RKO (cell line): ENCODE measurements around the gene PTGIR.

Experiments used
- DNase-seq: peaks from one replicate; pipeline ENCODE4 v3.0.0-alpha.2; 2016; ENCODE audit warnings: low spot score

The PTGIR gene

DNA sequence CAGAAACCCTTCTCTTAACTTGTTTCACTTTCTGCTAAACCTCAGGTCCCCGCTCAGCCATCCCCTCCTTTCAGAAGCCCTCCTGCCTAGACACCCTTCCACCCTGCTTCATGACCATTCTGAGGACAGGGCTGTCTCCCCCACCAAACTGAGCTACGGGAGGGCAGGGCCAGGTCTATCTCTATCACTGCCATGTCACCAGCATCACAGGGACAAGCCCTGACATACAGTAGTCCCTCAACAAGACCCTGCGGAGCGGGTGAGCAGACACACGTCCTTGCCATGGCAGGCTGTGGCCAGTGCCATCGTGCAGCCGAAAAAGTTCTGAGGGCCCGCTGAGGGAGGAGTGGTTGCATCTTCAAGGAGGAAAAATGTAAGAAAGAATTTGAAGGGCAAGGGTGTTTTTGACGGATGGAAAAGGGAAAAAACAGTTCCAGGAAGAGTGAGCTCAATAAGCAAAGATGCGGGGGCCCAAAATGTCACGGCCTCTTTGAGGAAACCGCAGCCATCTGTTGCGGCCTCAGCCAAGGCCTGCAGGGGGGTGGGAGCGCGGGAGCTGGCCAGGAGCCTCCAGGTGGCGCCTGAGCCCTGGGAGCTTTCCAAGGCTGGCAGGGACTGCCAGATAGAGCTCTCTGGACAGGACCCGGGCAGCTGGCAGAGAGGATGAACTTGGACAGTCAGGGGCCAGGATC is 8.1 kb downstream of the PTGIR start:
- DNase-seq = peak; percentile 35

- DNase-seq = no peak
Observed at GRCh38 chr19:46615966-46616365, 8.9 kb downstream of the PTGIR start.

- DNase-seq = peak; percentile 75
Observed at GRCh38 chr19:46614114-46614722, 10.7 kb downstream of the PTGIR start.

GRCh38 chr19:46613525-46613924 is 11.4 kb downstream of the PTGIR start:
- no peak for DNase-seq

- no peak for DNase-seq
Observed at GRCh38 chr19:46611776-46612175, 13.1 kb downstream of the PTGIR start.

DNA sequence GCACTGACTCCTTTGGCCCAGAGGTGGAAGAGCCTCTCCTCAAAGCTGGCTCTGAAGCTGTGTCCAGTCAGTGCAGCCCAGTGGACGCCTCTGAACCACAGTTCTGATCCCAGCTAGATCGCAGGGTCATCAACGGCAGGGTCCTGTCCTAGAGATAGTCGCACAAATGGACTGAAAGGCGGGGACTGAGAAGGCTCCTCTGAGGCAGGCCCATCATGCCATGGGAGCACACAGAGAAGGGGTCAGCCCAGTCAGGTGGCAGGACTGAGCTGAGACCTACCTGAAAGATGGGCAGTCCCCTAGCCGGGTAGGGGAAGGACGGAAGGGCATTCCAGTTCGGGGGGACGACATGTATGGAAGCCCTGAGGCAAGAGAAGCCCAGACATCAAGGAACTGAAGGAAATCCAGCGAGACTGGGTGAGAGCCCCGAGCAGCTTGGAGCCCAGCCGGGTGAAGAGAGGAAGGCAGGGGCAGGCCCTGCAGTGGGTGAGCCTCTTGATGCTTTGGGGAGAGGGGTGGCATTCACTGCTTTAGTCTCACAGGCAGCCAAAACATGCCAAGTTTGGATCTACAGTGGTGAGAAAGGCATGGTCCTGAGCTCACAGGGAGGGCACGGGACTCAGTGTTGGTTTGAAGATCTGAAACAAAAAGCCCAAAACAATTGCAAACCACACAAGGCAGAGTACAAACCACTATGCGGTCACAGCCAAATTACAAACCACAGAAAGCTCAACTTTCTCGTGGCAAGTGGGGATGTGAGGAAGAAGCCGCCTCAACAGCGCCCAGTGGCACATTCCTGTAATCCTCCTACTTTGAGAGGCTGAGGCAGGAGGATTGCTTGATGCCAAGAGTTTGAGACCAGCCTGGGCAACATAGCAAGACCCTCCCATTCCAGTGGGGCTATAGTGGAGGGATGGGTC is 13.8 kb downstream of the PTGIR start:
- no peak for DNase-seq

DNA sequence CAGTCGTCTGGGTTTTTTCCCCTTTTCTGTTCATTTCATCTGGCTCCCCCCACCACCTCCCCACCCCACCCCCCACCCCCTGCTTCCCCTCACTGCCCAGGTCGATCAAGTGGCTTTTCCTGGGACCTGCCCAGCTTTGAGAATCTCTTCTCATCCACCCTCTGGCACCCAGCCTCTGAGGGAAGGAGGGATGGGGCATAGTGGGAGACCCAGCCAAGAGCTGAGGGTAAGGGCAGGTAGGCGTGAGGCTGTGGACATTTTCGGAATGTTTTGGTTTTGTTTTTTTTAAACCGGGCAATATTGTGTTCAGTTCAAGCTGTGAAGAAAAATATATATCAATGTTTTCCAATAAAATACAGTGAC is 14.5 kb downstream of the PTGIR start:
- DNase-seq = no peak

- no peak for DNase-seq
Observed at GRCh38 chr19:46609511-46610412, 15.1 kb downstream of the PTGIR start.

GRCh38 chr19:46608581-46609345 is 16.1 kb downstream of the PTGIR start:
- DNase-seq = no peak

GRCh38 chr19:46608178-46608577 is 16.7 kb downstream of the PTGIR start:
- DNase-seq = no peak

- DNase-seq = no peak
Observed at GRCh38 chr19:46607448-46607841, 17.4 kb downstream of the PTGIR start.

DNA sequence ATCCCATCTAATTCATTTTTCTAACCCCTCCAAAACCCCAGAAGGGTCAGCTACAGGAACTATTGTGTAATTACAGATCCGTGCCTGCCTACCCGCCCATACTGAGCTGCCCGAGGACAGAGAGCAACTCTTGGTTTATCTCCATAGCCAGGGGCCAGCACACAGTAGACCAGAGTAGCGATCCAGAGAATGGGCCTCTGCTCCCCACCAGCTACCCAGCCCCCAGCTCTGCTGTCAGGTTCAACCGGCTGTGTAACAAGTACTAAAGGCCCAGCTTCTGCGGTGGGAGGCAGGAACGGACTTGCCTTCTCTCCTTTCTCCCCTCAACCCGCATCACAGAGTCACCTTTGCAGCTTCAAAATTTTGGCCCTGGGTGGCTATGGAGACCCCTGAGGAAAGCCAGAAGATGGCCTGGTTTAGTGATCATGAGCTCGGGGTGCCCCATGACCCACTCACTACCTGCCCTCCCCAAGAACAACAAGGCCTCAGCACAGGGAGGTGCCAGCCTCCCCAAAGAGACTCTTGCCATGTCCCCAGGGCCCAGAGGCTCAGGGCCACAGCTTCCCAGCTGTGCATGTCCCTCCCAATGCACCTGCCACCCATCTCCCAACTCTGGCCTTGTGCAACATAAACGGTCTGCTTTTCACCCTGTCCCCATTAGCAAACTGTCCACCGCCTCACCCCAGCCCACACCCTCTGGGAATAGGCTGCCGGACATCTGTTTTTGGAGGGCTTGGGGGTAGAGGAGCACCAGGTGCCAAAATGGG is 18.0 kb downstream of the PTGIR start:
- DNase-seq = no peak

DNA sequence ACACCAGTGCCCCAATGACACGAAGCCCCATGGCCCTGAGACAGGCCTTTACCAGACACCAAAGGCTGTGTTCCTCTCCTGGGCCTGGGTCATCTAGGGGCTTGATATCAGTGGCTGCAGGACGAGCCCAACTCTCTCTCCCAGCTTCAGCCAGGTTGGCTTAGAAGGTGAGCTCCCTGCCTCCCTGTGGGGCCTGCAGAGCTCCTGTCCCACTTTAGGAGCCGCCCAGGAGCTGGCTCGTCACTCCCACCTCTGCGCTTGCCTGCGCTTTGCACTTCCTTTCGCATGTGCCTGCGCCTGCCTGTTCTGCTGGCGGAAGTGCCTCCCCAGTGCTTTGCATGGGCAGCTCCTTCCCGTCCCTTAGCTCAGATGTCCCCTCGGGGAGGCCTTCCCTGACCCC is 18.9 kb downstream of the PTGIR start:
- no peak for DNase-seq

GRCh38 chr19:46605356-46605821 is 19.5 kb downstream of the PTGIR start:
- no peak for DNase-seq

DNA sequence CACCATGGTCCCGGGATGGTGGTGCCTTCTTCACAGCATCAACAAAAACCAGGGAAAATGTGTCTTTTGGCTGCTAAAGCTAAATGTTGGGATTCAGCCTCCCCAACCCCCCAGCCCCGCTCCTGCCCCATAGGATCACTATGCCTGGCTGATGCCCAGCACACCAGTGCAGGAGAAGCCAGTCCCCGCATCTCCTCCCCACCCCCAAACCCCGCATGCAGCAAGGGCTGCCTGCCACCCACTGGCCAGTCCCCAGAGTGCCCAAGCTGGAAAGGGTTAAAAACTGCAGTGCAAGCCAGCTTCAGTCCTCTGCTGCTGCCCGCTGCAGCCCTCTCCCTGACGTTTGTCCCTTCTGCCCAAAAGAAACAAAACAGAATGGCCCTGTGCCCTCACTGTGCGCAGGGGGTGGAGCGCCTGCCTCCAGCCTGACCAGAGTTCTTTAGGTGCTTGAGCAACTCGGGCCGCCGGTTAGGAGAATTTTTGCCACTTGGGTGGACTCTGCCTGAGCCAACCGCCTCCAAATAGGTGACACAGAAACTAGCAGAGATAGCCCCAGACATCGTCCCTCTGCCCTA is 20.0 kb downstream of the PTGIR start:
- DNase-seq = no peak

DNA sequence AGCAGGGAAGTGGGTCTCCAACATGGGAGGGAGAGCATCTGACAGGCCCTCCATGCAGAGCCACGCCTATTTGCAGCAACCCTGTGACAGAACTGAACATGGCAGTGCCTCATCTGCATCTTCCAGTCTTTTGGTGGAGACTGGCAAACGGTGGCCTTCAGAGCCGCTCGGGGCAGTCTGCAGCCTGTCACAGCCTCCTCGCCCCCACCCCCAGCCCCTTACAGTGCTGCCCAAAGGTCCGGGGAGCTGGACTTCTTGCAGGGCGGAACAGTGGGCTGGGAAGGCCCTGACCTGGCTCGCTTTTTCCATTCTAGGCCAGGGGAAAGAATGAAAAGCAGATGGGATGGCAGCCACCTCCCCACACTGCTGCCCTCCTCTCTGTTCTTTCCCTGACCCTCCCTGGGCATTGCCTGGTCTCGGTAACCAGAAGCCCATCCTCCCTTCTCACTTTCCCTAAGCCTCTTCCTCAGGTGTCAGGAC is 21.1 kb downstream of the PTGIR start:
- DNase-seq = no peak

GRCh38 chr19:46603195-46603637 is 21.7 kb downstream of the PTGIR start:
- peak; percentile 38 for DNase-seq

DNA sequence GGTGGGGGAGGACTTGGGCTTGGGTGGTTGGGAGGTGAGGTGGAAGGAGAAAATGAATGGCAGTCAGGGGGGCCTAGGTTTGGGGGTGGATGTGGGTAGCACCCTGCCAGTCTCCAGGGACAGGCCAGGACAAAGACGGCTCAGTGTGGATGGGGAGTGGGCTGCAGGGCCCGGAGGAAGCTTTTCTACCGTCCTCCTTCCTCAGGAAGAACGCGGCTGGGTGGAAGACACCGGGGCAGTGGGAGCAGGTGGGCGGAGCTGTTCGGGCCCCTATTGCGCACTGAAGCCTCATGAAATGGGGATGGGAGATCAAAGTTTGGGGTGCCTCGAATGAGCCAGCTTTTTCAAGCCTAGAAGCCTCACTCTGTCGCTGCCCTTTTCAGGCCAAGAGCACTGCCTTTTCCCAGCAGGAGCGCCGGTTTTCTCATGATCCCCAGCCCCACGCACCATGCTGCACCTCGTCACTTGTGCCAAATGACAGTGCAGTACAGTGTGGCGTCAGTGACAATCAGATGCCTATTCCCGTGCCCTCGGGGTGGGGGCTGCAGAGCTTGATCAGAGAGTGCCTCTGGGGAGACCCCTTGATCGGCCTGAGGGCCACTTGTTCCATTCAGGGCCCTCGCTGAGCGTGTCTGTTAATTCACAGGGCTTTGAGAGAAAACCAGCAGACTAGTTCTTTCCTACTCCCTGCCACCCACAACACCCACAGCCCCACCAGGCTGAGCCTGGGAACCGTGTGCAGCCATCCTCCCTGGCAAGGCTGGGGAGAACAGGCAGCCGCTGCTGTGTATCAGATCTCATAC is 22.3 kb downstream of the PTGIR start:
- peak; percentile 34 for DNase-seq
